GM19099 (cell line): ENCODE data around the gene GPR161.

Experiments
- POLR2A ChIP-seq: IDR thresholded peaks from 3 replicates; pipeline ENCODE4 v1.6.1; 2011; ENCODE audit warnings: low read depth; ENCODE audit not compliant: insufficient read length; ENCODE audit errors: extremely low read depth

The GPR161 gene

GRCh38 chr1:168129933-168130332 lies 6.8 kb downstream of the GPR161 start:
- TF ChIP-seq POLR2A = no peak

GRCh38 chr1:168127503-168127902 lies 9.2 kb downstream of the GPR161 start:
- TF ChIP-seq POLR2A = no peak

GRCh38 chr1:168125051-168125450 lies 11.7 kb downstream of the GPR161 start:
- no peak for TF ChIP-seq POLR2A

GRCh38 chr1:168121401-168122011 lies 15.2 kb downstream of the GPR161 start:
- no peak for TF ChIP-seq POLR2A

DNA sequence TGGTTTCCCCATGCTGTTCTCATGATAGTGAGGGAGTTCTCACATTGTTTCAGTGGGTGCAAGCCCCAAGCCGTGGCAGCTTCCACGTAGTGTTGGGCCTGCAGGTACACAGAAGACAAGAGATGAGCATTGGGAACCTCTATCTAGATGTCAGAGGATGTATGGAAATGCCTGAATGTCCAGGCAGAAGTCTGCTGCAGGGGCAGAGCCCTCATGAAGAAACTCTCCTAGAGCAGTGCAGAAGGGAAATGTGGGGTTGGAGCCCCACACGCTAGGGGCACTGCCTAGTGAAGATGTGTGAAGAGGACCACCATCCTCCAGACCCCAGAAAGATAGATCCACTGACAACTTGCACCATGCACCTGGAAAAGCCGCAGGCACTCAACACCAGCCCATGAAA lies 17.0 kb downstream of the GPR161 start:
- no peak for TF ChIP-seq POLR2A

GRCh38 chr1:168116327-168116799 lies 20.4 kb downstream of the GPR161 start:
- no peak for TF ChIP-seq POLR2A

- TF ChIP-seq POLR2A = no peak
Observed at GRCh38 chr1:168114845-168115244, 21.9 kb downstream of the GPR161 start.

GRCh38 chr1:168112673-168113305 lies 23.9 kb downstream of the GPR161 start:
- no peak for TF ChIP-seq POLR2A

DNA sequence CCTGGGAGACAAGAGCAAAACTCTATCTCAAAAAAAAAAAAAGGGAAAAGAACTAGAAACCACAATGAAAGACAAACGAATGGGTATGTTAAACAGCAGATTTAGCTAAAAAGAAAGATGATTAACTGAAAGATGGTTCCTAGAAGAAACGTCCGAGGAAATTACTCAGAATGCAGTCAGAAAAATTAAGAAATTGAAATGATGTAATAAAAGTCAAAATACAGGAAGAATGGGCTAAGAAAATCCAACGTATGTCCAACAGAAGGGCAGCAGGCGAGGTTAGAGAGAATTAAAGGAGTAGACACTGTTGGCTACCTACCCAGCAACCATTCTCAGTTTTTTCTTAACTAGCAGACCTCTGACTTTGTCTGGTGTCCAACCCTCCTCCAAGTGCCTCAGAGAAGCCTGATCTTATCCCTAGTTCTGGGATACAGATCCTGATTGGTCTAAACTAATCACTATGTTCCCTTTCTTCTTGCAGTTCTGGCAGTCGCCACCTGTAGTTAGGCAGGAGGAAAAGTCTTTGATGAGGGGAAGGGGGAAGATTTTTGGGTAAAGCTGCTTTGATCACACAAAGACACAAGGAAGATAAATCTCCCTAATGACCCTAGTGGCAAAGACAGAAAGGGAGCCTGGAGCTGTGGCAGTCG lies 25.7 kb downstream of the GPR161 start:
- no peak for TF ChIP-seq POLR2A

GRCh38 chr1:168106274-168106673 lies 30.5 kb downstream of the GPR161 start:
- no peak for TF ChIP-seq POLR2A

- no peak for TF ChIP-seq POLR2A
Observed at GRCh38 chr1:168105846-168106245, 30.9 kb downstream of the GPR161 start.

GRCh38 chr1:168104535-168104934 lies 32.2 kb downstream of the GPR161 start:
- no peak for TF ChIP-seq POLR2A

DNA sequence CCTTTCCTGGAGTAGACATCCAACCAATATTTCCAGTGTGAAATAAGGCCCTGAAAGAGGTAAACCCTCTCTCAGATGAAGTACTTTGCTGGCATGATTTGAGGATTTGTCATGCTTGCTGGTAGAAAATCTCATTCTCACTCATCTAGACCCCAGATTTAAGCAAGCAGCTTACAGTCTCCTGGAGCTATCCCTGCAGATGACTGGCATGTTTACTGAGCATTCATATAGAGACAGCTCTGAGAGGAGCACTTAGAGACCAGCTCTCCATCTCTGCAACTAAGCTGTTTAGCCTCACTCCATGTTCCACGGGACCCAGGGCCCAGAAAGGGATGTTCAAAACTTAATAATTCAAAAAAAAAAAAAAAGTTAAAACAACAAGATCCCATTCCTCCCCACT lies 34.2 kb downstream of the GPR161 start:
- no peak for TF ChIP-seq POLR2A

GRCh38 chr1:168101336-168101735 lies 35.4 kb downstream of the GPR161 start:
- TF ChIP-seq POLR2A = no peak

DNA sequence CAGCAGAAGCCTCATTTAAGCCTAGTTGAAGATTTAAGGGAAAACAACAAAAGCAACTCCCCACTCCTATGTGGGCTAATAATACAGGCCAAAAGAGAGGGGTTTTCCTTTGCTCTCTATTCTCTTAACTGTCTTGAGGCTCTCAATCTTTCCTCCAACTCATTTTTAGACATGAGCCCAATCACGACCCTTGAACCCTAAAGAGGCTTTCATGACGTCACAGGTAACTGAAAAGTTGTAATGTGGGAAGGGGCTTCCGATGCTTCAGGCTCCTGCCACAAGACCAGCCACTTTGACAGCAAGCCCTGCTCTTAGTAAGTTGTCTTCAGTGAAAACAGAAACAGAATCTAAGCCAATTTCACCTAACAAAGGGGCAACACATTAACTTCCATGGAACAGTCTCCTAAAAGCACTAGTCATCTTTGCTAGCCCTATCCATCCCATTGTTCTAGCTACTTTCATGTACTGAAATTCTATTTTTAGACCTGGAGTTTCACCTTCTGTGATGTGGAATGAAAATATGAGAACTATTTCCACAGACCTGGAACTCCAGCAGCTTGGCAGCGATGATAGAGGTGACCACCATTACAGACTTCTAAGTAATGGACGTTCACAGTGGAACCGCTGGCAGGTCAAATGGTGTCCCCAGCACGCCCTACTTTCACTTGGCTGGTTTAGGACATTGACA lies 36.3 kb downstream of the GPR161 start:
- no peak for TF ChIP-seq POLR2A
